ENCODE measurements around the gene GLOD5. TPM values are rescaled to one million over a fixed set of nuclear protein-coding genes. Genes with fewer than 3 reads are reported as not detected.

The GLOD5 gene
- total RNA-seq, 1 experiment from 2014 or later: not detected

DNA sequence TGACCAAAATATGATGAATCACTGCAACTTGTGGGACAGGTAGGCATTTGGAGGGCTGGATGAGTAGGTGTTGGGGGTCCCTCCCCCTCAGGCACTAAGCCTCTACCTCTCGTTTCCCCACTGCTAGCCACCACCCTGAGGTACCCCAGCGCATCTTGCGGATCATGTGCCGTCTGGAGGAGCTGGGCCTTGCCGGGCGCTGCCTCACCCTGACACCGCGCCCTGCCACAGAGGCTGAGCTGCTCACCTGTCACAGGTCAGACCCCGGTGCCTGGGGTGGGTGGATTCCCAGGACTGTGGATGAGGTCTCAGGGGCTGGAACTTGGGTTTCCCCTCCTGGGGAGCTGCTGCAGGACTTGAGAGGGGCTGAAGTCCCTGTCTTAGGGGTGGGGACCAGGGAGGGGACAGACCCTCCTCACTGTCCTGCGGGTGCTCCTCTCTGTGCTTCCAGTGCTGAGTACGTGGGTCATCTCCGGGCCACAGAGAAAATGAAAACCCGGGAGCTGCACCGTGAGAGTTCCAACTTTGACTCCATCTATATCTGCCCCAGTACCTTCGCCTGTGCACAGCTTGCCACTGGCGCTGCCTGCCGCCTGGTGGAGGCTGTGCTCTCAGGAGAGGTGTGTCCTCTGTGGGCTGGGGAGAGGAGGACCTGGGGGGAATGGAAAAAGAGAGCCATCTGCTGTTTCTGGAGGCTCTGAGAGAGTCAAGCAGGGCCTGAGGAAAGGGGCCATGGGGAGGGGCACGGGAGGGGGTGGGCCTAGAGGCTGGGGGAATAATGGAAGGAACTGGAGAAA lies 54.7 kb downstream of the GLOD5 start:
- no peak overlapping the region for H2AFZ ChIP-seq (ENCODE audit: low read length)
- Mint-ChIP-seq H3K4me1 (no peaks in the 10 kb centered on the region), H3K27me3 (ENCODE audit: low read depth) (peaks cover 2% of the 10 kb centered on the region), H3K27ac (no peak overlapping the region), H3K4me3 (no peak overlapping the region), H3K36me3 (ENCODE audit: insufficient read depth in 1 of 3, low read depth in 3 of 3) (peaks cover 10 to 54% (median 51%) of the 10 kb centered on the region in 3 experiments), H3K9me3 (peaks cover 61 to 84% of the 10 kb centered on the region in 2 experiments)
- no peak for DNase-seq
- H3K79me2 ChIP-seq (ENCODE audit: insufficient read depth, low read length): no peaks in the 10 kb centered on the region
- H4K5ac ChIP-seq (ENCODE audit: insufficient read length, low read depth, low read length): no peak overlapping the region
- H2BK120ac ChIP-seq (ENCODE audit: low read depth, low read length, poor library complexity, severe bottlenecking): no peak overlapping the region
- H4K8ac ChIP-seq (replicated peaks; ENCODE audit: insufficient read length, low read depth, low read length): no peak overlapping the region
- H2BK5ac ChIP-seq (ENCODE audit: insufficient read length, low read length): no peak overlapping the region
- no peaks in the 10 kb centered on the region for H3K4me1 ChIP-seq (ENCODE audit: insufficient read depth, low read length)
- H3T11ph ChIP-seq (ENCODE audit: low read length): no peak overlapping the region
- no peak overlapping the region for H3K23ac ChIP-seq (ENCODE audit: insufficient read length, low read depth, low read length)
- no peaks in the 10 kb centered on the region for H3K23me2 ChIP-seq (ENCODE audit: insufficient read length, low read depth, low read length, poor library complexity, severe bottlenecking)
- H3K56ac ChIP-seq (ENCODE audit: insufficient read length, low read depth, low read length): no peak overlapping the region
- H2BK20ac ChIP-seq (ENCODE audit: low read depth, low read length, poor library complexity, severe bottlenecking): no peak overlapping the region
- no peak overlapping the region for H2AK5ac ChIP-seq (ENCODE audit: insufficient read length, low read length)
- H3K14ac ChIP-seq (ENCODE audit: insufficient read depth, low read length): no peak overlapping the region
- no peak overlapping the region for H3K18ac ChIP-seq (ENCODE audit: insufficient read length, low read depth, low read length)
- H4K91ac ChIP-seq (ENCODE audit: insufficient read length, low read depth, low read length): no peak overlapping the region
- no peak overlapping the region for H3K4me2 ChIP-seq (ENCODE audit: insufficient read depth, insufficient read length, low read length)
- no peak overlapping the region for H3K4ac ChIP-seq (ENCODE audit: low read depth, low read length)
- H3K9ac ChIP-seq (ENCODE audit: extremely low read depth, insufficient read length, low read length): no peak overlapping the region
- TF ChIP-seq, protein P1, sequence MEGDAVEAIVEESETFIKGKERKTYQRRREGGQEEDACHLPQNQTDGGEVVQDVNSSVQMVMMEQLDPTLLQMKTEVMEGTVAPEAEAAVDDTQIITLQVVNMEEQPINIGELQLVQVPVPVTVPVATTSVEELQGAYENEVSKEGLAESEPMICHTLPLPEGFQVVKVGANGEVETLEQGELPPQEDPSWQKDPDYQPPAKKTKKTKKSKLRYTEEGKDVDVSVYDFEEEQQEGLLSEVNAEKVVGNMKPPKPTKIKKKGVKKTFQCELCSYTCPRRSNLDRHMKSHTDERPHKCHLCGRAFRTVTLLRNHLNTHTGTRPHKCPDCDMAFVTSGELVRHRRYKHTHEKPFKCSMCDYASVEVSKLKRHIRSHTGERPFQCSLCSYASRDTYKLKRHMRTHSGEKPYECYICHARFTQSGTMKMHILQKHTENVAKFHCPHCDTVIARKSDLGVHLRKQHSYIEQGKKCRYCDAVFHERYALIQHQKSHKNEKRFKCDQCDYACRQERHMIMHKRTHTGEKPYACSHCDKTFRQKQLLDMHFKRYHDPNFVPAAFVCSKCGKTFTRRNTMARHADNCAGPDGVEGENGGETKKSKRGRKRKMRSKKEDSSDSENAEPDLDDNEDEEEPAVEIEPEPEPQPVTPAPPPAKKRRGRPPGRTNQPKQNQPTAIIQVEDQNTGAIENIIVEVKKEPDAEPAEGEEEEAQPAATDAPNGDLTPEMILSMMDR (conservative IDR thresholded peaks at IDR 0.05): no peak
- no peak overlapping the region for H3K27ac ChIP-seq (ENCODE audit: insufficient read length, low read depth, low read length)
- H3K27me3 ChIP-seq (ENCODE audit: insufficient read depth, low read length): no peaks in the 10 kb centered on the region
- H4K20me1 ChIP-seq (ENCODE audit: control insufficient read depth, insufficient read depth, insufficient read length): no peaks in the 10 kb centered on the region
- H3K9me3 ChIP-seq (ENCODE audit: control insufficient read depth, low read depth, low read length): peaks cover 24% of the 10 kb centered on the region
- no peak overlapping the region for H2BK12ac ChIP-seq (ENCODE audit: insufficient read length, low read depth, low read length)
- no peak overlapping the region for H2BK15ac ChIP-seq (ENCODE audit: low read depth, low read length)
- no CpG with 5 or more reads among the region's 18 CpGs for WGBS (ENCODE audit: extremely low coverage, insufficient read length, low lambda C conversion rate)
- no peaks in the 10 kb centered on the region for H3K79me1 ChIP-seq (ENCODE audit: insufficient read depth, low read depth, low read length, poor library complexity, severe bottlenecking)

All from H9 (cell line).